Stimulated activated CD4-positive, alpha-beta T cell treated with anti-CD3 and anti-CD28 coated beads, TNF-alpha, amount 100 ng/mL, for 1 hour (primary cell): ENCODE measurements around the gene SGF29.
"Not testable (repeated sequence)": the region's sequence is repeated elsewhere in the genome, so short reads cannot be mapped to it uniquely, and the experiment has no call there.

ENCODE experiments used
- DNase-seq, 3 donors: peaks; one replicate each; pipeline ENCODE4 v3.0.0-alpha.2; 2020; ENCODE audit warnings: low read depth in 3 of 3, low spot score in 1 of 3

Gene SGF29

DNA sequence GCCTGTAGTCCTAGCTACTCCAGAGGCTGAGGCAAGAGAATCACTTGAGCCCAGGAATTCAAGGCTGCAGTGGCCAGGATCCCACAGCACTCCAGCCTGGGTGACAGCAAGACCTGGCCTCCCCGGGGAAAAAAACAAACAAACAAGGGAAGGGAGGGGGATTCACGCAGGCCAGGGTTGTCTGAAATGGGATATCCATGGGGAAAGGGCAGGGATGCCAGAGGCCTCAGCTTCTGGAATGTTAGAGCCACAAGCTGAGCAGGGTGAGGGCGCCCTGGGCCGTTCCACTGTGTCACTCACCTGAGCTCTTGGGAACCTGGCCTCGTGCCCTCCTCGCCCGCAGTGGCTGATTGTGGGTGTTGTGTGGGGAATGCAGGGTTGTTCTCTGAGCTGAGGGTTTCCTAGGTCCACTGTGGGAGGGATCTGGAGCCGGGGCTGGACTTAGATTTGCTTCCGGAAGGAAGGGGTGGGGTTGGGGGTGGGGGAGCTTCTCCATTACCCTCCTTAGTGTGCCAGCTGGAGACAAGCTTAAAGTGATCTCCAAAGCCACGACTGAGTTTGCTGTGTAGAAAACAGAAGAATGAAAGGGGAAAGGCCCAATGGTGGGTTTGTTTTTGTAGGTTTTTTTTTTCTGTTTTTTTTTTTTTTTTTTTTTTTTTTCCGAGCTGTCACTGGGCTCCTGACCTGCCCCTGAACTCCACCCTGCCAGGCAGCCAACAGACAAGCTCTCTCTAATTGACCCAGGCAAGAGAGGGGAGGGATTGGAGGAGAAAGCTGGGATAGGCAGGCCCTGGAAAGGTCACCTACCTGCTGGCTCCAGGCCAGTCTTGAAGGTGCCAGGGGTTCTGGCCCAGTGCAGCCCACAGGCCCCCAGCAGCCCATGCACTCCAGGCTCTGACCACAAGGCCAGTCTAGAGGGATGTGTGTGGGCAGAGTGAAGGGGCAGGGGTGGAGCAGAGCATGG lies 56.2 kb downstream of the SGF29 start, which contains the start of gene SULT1A1:
TSS of gene SULT1A1 (minus strand) at position 414 of the 964 bp plus-strand sequence. CDS start 1,189 bp downstream, outside the sequence.
- no peak for DNase-seq

DNA sequence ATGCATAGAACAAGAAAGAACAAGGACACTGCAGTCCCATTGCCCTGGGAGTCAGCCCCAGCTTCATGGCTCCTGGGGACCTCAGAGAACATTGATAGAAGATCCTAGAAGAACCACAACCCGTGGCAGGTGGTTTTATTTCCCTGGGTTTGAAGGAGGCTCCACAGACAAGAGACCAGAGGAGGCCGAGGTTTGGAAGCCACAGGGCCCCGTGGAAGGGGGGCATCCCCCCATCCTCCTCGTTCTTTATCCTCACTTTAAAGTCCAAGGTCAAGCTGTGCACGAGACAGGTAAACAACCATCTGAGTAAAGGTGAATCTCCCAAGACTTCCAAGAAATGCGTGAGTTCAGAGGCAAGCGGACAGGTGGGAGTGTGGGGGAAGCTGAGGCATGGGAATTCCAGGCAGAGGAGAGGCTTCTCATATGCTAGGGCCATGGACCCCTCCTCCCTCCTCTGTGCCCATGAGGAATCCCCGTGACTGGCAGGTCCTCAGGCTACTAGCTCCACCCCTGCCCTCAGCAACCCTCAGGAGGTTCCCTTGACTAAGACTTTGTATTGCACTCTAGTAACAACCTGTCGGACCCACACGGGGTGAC lies 57.0 kb downstream of the SGF29 start:
- DNase-seq, result no peak

GRCh38 chr16:28612359-28613280 lies 58.9 kb downstream of the SGF29 start:
- DNase-seq, result not testable (repeated sequence)

DNA sequence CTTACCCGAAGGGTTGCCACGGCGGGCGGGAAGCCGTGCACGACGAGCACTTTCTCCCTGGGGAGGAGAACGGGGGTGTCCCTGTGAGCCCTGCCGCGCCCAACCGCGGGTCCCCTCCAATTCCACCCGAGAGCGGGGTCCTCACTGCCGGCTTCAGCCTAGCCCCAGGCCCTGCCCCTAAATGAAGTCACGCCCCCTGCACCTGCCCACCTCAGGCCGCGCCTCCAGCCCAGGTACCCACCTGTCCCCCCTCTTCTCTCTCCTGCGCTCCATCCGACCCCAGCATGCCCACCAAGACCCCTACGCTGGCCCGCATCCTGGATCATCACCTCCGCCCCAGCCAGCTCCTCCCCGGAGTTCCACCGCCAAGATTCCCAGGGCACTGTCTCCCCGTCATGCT lies 60.2 kb downstream of the SGF29 start:
- DNase-seq, result not testable (repeated sequence)

GRCh38 chr16:28614561-28614960 lies 60.8 kb downstream of the SGF29 start:
- not testable (repeated sequence) for DNase-seq

DNA sequence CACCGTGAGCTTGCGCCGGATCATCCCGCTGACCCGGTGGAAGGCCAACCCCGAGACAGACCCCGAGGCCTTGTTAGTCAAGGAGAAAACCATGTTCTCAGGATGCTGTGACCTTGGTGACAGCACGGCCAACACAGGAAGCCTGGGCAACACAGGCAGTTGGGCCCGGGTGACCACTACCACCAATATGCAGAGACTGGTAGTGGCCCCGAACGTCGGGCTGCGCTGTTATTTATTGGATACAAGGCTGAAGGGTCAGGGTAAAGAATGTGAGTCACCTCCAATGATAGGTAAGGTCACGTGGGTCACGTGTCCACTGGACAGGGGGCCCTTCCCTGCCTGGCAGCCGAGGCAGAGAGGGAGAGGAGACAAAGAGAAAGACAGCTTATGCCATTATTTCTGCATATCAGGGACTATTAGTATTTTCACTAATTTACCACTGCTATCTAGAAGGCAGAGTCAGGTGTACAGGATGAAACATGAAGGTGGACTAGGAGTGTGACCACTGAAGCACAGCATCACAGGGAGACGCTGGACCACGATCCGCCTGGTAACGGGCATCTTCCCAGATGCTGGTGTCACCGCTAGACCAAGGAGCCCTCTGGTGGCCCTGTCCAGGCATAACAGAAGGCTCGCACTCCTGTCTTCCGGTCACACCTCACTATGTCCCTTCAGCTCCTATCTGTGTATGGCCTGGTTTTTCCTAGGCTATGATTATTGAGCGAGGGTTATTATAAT lies 61.9 kb downstream of the SGF29 start:
- not testable (repeated sequence) for DNase-seq

- not testable (repeated sequence) for DNase-seq
Measured at GRCh38 chr16:28616224-28616577, 62.5 kb downstream of the SGF29 start.

GRCh38 chr16:28616636-28617035 lies 62.9 kb downstream of the SGF29 start:
- DNase-seq, result no peak

DNA sequence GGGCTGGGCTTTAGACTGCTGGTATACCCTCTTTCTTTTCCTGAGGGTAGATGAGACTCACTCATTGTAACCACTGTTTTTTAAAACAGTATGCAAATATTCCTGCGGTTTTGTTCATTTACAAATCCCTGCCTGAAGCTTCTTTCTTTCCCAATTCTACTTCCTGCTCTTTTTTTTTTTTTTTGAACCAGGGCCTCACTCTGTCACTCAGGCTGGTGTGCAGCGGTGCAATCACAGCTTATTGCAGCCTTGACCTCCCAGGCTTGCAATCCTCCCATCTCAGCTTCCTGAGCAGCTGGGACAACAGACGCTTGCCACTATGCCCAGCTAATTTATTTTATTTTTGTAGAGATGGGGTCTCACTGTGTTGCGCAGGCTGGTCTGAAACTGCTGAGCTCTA lies 64.2 kb downstream of the SGF29 start:
- no peak for DNase-seq

DNA sequence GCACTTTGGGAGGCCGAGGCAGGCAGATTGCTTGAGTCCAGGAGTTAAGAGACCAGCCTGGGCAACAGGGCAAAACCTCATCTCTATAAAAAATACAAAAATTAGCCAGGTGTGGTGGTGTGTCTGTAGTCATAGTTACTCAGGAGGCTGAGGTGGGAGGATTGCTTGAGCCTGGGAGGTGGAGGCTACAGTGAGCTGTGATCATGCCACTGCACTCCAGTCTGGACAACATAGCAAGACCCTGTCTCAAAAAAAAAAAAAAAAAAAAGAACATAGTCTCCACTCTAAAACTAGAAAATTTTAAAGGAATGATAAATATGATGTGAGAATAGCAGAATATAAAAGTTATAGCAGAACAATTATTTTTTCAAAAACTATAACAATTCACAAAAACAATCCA lies 66.6 kb downstream of the SGF29 start:
- not testable (repeated sequence) for DNase-seq

GRCh38 chr16:28621481-28622155 lies 67.9 kb downstream of the SGF29 start:
- no peak for DNase-seq

- peak in 1 of 3 donors; percentile 12 for DNase-seq
Measured at GRCh38 chr16:28622532-28623171, 68.9 kb downstream of the SGF29 start.

DNA sequence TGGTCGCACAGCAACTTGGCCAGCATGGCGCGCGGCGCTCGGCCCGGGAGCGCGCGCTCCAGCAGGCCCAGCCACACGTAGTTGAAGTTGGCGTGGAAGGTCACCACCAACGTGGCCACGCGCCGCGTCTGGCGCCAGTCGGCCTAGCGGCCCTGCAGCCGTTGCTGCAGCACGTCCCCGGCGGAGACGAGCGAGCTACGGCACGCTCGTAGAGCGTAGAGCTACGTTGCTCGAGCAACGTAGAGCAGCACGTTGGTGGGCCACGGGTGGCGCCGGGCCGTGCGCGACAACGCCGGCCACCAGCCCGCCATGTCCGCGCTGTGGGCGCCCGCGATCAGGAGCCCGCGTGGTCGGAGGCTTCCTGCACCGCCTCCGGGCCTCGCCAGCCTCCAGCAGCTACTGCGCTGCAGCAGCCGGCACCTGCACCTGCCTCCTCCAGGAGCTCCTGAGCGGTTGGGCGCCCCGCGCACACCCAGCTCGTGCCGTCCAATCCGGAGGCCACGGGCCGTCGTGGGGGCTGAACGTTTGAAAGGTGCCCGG lies 69.5 kb downstream of the SGF29 start:
- DNase-seq, result peak; percentile 4 to 57 (median 42)

DNA sequence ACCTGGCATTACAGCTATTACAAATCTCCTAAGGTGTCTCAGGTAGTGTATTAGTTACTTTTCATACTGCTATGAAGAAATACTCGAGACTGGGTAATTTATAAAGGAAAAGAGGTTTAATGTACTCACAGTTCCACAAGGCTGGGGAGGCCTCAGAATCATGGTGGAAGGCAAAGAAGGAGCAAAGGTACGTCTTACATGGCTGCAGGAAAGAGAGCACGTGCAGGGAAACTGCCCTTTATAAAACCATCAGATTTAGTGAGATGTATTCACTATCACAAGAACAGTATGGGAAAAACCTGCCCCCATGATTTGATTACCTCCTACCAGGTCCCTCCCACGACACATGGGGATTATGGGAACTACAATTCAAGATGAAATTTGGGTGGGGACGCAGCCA lies 77.2 kb downstream of the SGF29 start:
- not testable (repeated sequence) for DNase-seq

DNA sequence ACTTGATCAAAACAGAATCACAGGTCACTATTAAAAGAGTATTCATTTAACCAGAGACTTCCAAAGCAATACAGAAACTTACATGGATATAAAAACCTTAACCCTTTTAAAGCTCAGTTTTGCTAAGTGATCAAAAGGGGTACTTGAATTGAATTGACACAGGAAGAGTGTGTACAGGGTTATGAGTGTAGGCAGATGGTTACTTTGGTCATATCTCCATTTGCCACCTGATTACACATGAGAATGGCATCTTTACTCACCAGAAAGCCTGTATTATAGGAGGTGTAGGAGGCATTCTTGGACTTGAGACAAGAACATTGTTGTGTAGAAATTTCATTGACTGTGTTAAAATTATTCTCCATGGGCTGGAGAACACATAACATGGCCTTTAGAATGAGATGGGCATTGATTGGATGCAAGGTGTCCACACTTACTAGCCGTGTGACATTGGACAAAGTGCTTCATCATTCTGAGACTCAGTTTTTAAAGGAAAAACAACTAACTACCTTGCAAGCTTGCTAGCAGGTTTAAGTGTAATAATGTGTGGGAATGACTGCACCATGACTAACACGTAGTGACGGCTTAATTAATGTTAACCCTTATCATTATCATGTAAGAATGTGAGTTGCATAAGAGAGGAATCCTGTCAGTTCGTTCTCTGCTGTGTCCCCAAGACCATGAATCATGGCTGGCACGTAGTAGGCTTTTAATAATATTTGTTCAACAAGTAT lies 82.5 kb downstream of the SGF29 start:
- not testable (repeated sequence) for DNase-seq

- not testable (repeated sequence) for DNase-seq
Measured at GRCh38 chr16:28637765-28638164, 84.0 kb downstream of the SGF29 start, which contains the start of gene NPIPB8. Gene NPIPB8 (plus strand): TSS chr16:28638065. CDS start chr16:28638361, 296 bp downstream.

- DNase-seq, result not testable (repeated sequence)
Measured at GRCh38 chr16:28638359-28638758, 84.6 kb downstream of the SGF29 start.

DNA sequence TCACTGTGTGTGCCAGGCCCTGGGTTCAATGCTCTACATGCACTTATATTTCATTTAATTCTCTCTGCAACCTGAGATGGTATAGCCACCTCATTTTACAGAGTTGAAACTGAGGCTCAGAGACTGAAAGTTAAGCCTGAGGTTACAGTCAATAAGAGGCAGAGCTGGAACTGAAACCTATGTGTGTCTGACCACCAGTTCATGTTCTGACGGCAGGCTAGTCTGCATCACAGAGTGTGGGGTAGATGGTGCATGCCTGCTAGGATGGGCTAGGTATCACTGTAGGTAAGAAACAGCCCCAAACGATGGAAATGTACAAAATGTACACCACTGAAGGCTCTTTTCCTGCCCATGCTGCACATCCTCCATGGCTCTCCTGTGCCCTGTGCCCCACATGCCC lies 86.2 kb downstream of the SGF29 start:
- DNase-seq, result not testable (repeated sequence)
